Measurements from ENCODE around the gene HIPK4.
"Not testable (repeated sequence)": the region's sequence is repeated elsewhere in the genome, so short reads cannot be mapped to it uniquely, and the experiment has no call there.

Gene HIPK4

GRCh38 chr19:40374084-40374483 is 15.9 kb downstream of the HIPK4 start:
- ATAC-seq: no peak

GRCh38 chr19:40371802-40372122 is 18.2 kb downstream of the HIPK4 start:
- no peak for ATAC-seq

More at GRCh38 chr19:40374084-40374483, 15.9 kb downstream of the HIPK4 start:
- TF ChIP-seq ZNF8 (CRISPR knock-in tag; IDR thresholded peaks at IDR 0.05): no peak
- TF ChIP-seq SNAI2 (CRISPR knock-in tag; IDR thresholded peaks at IDR 0.05): no peak
- no peak for TF ChIP-seq ZFP3 (CRISPR knock-in tag; IDR thresholded peaks at IDR 0.05)

DNA sequence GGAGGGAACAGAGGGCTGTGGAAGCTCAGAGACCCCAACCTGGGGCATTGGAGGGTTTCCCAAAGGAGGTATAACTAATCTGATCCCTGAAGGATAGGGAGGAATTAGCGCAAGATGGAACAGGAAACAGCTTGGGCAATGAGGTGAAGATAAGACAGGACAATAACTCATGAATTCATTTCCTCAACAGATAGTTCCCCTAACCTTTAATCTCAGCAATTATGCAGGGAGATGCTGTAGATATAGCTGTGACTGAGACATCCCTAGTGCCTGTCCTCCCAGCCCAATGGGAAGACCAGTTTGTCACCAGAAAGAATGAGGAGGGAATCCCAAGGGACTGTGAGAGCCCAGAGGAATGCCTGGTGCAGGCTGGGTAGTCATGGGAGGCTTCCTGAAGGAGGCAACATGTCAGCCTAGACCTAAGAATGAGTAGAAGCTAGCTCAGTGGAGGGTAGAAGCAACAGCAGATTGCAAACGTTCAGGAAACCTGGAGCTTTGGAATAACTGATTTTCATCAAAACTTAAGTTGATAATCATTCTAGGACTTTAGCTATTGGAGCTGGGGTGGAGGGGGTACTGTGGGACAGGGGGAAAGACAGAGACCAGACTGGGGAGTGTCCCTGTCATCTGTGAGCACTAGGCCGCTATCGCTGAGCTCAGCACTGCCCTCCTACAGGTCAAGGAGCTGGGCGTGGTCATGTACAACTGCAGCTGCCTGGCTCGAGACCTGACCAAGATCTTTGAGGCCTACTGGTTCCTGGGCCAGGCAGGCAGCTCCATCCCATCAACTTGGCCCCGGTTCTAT is 18.8 kb downstream of the HIPK4 start:
- TF ChIP-seq BACH2 (CRISPR knock-in tag; IDR thresholded peaks at IDR 0.05; ENCODE audit: borderline replicate concordance): no peak
- no peak for TF ChIP-seq ZNF8 (CRISPR knock-in tag; IDR thresholded peaks at IDR 0.05)
- TF ChIP-seq, protein P1, sequence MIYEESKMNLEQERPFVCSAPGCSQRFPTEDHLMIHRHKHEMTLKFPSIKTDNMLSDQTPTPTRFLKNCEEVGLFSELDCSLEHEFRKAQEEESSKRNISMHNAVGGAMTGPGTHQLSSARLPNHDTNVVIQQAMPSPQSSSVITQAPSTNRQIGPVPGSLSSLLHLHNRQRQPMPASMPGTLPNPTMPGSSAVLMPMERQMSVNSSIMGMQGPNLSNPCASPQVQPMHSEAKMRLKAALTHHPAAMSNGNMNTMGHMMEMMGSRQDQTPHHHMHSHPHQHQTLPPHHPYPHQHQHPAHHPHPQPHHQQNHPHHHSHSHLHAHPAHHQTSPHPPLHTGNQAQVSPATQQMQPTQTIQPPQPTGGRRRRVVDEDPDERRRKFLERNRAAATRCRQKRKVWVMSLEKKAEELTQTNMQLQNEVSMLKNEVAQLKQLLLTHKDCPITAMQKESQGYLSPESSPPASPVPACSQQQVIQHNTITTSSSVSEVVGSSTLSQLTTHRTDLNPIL (CRISPR knock-in tag; IDR thresholded peaks at IDR 0.05; ENCODE audit: low read depth): no peak
- TF ChIP-seq GLIS3 (CRISPR knock-in tag; IDR thresholded peaks at IDR 0.05): no peak
- TF ChIP-seq ZNF565 (CRISPR knock-in tag; conservative IDR thresholded peaks at IDR 0.05; ENCODE audit: low read depth): no peak
- TF ChIP-seq, protein P2, sequence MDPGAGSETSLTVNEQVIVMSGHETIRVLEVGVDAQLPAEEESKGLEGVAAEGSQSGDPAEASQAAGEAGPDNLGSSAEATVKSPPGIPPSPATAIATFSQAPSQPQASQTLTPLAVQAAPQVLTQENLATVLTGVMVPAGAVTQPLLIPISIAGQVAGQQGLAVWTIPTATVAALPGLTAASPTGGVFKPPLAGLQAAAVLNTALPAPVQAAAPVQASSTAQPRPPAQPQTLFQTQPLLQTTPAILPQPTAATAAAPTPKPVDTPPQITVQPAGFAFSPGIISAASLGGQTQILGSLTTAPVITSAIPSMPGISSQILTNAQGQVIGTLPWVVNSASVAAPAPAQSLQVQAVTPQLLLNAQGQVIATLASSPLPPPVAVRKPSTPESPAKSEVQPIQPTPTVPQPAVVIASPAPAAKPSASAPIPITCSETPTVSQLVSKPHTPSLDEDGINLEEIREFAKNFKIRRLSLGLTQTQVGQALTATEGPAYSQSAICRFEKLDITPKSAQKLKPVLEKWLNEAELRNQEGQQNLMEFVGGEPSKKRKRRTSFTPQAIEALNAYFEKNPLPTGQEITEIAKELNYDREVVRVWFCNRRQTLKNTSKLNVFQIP (CRISPR knock-in tag; IDR thresholded peaks at IDR 0.05; ENCODE audit: borderline replicate concordance, low read depth): no peak
- TF ChIP-seq ZFP3 (CRISPR knock-in tag; IDR thresholded peaks at IDR 0.05): no peak
- no peak for TF ChIP-seq RARB (CRISPR knock-in tag; IDR thresholded peaks at IDR 0.05)
- no peak for TF ChIP-seq ESRRG (CRISPR knock-in tag; IDR thresholded peaks at IDR 0.05)
- TF ChIP-seq TCF4 (CRISPR knock-in tag; IDR thresholded peaks at IDR 0.05; ENCODE audit: borderline replicate concordance): no peak
- TF ChIP-seq ARNTL (CRISPR knock-in tag; IDR thresholded peaks at IDR 0.05; ENCODE audit: borderline replicate concordance, low read depth): no peak
- TF ChIP-seq TOX (CRISPR knock-in tag; IDR thresholded peaks at IDR 0.05; ENCODE audit: borderline replicate concordance): no peak
- TF ChIP-seq CSRNP3 (CRISPR knock-in tag; IDR thresholded peaks at IDR 0.05): no peak
- TF ChIP-seq ISL1 (CRISPR knock-in tag; IDR thresholded peaks at IDR 0.05): no peak
- TF ChIP-seq ZNF70 (CRISPR knock-in tag; IDR thresholded peaks at IDR 0.05): no peak
- no peak for TF ChIP-seq SNAI2 (CRISPR knock-in tag; IDR thresholded peaks at IDR 0.05)
- no peak for TF ChIP-seq CSDC2 (CRISPR knock-in tag; IDR thresholded peaks at IDR 0.05)
- ATAC-seq: no peak

More at GRCh38 chr19:40371802-40372122, 18.2 kb downstream of the HIPK4 start:
- TF ChIP-seq SNAI2 (CRISPR knock-in tag; IDR thresholded peaks at IDR 0.05) (no peak), TOX (CRISPR knock-in tag; IDR thresholded peaks at IDR 0.05; ENCODE audit: borderline replicate concordance) (no peak), ZFP30 (CRISPR knock-in tag; IDR thresholded peaks at IDR 0.05) (no peak), ZNF8 (CRISPR knock-in tag; IDR thresholded peaks at IDR 0.05) (no peak), ZFP3 (CRISPR knock-in tag; IDR thresholded peaks at IDR 0.05) (no peak), GLIS3 (CRISPR knock-in tag; IDR thresholded peaks at IDR 0.05) (no peak)

GRCh38 chr19:40370253-40370652 is 19.7 kb downstream of the HIPK4 start:
- not testable (repeated sequence) for ATAC-seq

GRCh38 chr19:40369797-40370196 is 20.2 kb downstream of the HIPK4 start:
- TF ChIP-seq ISL1 (CRISPR knock-in tag; IDR thresholded peaks at IDR 0.05) (no peak), ZNF70 (CRISPR knock-in tag; IDR thresholded peaks at IDR 0.05) (no peak), ZC3H10 (CRISPR knock-in tag; IDR thresholded peaks at IDR 0.05) (no peak), CSRNP3 (CRISPR knock-in tag; IDR thresholded peaks at IDR 0.05) (no peak), PATZ1 (CRISPR knock-in tag; IDR thresholded peaks at IDR 0.05; ENCODE audit: borderline replicate concordance) (no peak), PPARA (CRISPR knock-in tag; IDR thresholded peaks at IDR 0.05; ENCODE audit: borderline replicate concordance) (no peak), RARB (CRISPR knock-in tag; IDR thresholded peaks at IDR 0.05) (no peak)
- ATAC-seq: no peak
